ENCODE measurements around the gene ABHD17A. TPM values are rescaled to one million over a fixed set of nuclear protein-coding genes. Genes with fewer than 3 reads are reported as not detected.

Gene ABHD17A
- total RNA-seq, 4 donors from 2014 or later: 33.8 to 142 (median 63.7) TPM

GRCh38 chr19:1827566-1828278 lies 57.6 kb downstream of the ABHD17A start:
- Histone ChIP-seq H3K9me3 (no peaks in the 10 kb centered on the region), H3K4me3 (no peak overlapping the region), H3K27ac (peak overlapping the region in 1 of 2 donors; percentile 55), H3K27me3 (no peaks in the 10 kb centered on the region), H3K36me3 (no peaks in the 10 kb centered on the region), H3K4me1 (no peaks in the 10 kb centered on the region)
- DNase-seq: no peak
- intact Hi-C loops (cut with DNase I; ENCODE audit: low total_unique reads): loop anchor here (10.0 kb wide), 2 partner anchors 63 to 283 kb away; no protein-coding TSS in a partner anchor
- TF ChIP-seq, protein P1, sequence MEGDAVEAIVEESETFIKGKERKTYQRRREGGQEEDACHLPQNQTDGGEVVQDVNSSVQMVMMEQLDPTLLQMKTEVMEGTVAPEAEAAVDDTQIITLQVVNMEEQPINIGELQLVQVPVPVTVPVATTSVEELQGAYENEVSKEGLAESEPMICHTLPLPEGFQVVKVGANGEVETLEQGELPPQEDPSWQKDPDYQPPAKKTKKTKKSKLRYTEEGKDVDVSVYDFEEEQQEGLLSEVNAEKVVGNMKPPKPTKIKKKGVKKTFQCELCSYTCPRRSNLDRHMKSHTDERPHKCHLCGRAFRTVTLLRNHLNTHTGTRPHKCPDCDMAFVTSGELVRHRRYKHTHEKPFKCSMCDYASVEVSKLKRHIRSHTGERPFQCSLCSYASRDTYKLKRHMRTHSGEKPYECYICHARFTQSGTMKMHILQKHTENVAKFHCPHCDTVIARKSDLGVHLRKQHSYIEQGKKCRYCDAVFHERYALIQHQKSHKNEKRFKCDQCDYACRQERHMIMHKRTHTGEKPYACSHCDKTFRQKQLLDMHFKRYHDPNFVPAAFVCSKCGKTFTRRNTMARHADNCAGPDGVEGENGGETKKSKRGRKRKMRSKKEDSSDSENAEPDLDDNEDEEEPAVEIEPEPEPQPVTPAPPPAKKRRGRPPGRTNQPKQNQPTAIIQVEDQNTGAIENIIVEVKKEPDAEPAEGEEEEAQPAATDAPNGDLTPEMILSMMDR (IDR thresholded peaks at IDR 0.05): no peak
- no peak for TF ChIP-seq POLR2A (IDR thresholded peaks at IDR 0.05)

Other genes with a start within 250 kb of the ABHD17A start
- gene TCF3, start 232.9 kb downstream of the ABHD17A start, total RNA-seq: 100 to 1,000 TPM in 1 of 4 donors, 10 to 100 TPM in 3; 15.6 to 132 (median 65.7) TPM
- gene ONECUT3, start 132.0 kb downstream of the ABHD17A start, total RNA-seq: not detected
- 1 to 10 TPM in 3 of 4 donors, not detected in 1; 1.0 to 3.3 (median 1.7) TPM for gene ATP8B3, start 73.2 kb downstream of the ABHD17A start, total RNA-seq
- gene REXO1, start 37.0 kb downstream of the ABHD17A start, total RNA-seq: 10 to 100 TPM in 2 of 4 donors, 1 to 10 TPM in 2; 1.5 to 67.4 (median 25.1) TPM
- gene KLF16, start 21.9 kb downstream of the ABHD17A start, total RNA-seq: 10 to 100 TPM in 1 of 4 donors, 1 to 10 TPM in 1, under 1 TPM in 1, not detected in 1; 0.26 to 17.7 (median 3.9) TPM
- 1 to 10 TPM; 1.0 to 5.5 (median 2.8) TPM for gene ADAT3, start 19.9 kb upstream of the ABHD17A start, total RNA-seq
- gene SCAMP4, start 19.9 kb upstream of the ABHD17A start, total RNA-seq: 10 to 100 TPM in 3 of 4 donors, 1 to 10 TPM in 1; 9.5 to 68.9 (median 28.0) TPM
- gene CSNK1G2, start 55.7 kb upstream of the ABHD17A start, total RNA-seq: 10 to 100 TPM in 3 of 4 donors, 1 to 10 TPM in 1; 8.2 to 59.4 (median 46.7) TPM
- 100 to 1,000 TPM in 1 of 4 donors, 10 to 100 TPM in 3; 48.2 to 105 (median 61.8) TPM for gene BTBD2, start 130.2 kb upstream of the ABHD17A start, total RNA-seq
- gene MKNK2, start 165.7 kb upstream of the ABHD17A start, total RNA-seq: 100 to 1,000 TPM in 2 of 4 donors, 10 to 100 TPM in 2; 34.6 to 155 (median 81.7) TPM
- 10 to 100 TPM; 10.2 to 81.4 (median 20.7) TPM for gene MOB3A, start 210.8 kb upstream of the ABHD17A start, total RNA-seq
- gene IZUMO4, start 211.4 kb upstream of the ABHD17A start, total RNA-seq: 10 to 100 TPM in 1 of 4 donors, 1 to 10 TPM in 3; 1.5 to 86.1 (median 5.7) TPM

Measured in uterus (tissue), 4 donors.